ENCODE data around the gene ARCN1. TPM values are rescaled to one million over a fixed set of nuclear protein-coding genes. Genes with fewer than 3 reads are reported as not detected.

Gene ARCN1
- total RNA-seq, 1 experiment from 2014 or later = 122 TPM

GRCh38 chr11:118530180-118530682 is 42.0 kb upstream of the ARCN1 start:
- H3K9me3 ChIP-seq (ENCODE audit: low read length) = no peaks in the 10 kb centered on the region
- intact Hi-C loops (cut with micrococcal nuclease) = no loop called here
- TF ChIP-seq EZH2 (IDR thresholded peaks at IDR 0.05; ENCODE audit: low read length, unreplicated experiment) = no peak
- TF ChIP-seq EZH2phosphoT487 (IDR thresholded peaks at IDR 0.05; ENCODE audit: borderline replicate concordance, low read length) = no peak
- no peak for TF ChIP-seq CTCF (conservative IDR thresholded peaks at IDR 0.05; ENCODE audit: low read depth, low read length)
- ChIA-PET POLR2A (ENCODE audit: unreplicated experiment) (interaction anchor here (0.6 kb wide), 1 partner anchor 128 kb away, joined by 4 read pairs; no protein-coding TSS in a partner anchor), CTCF (no interaction called here)
- H3K79me2 ChIP-seq (ENCODE audit: low read length) = peaks cover 24% of the 10 kb centered on the region; the same call in 1 of the 2 replicates
- H3F3A ChIP-seq (ENCODE audit: low read length, unreplicated experiment) = no peaks in the 10 kb centered on the region
- H3K4me3 ChIP-seq (ENCODE audit: low read length) = peak overlapping the region; percentile 93
- H3K36me3 ChIP-seq (ENCODE audit: low read depth, low read length) = no peaks in the 10 kb centered on the region
- H3K9me2 ChIP-seq (replicated peaks; ENCODE audit: low read length) = no peaks in the 10 kb centered on the region
- DNase-seq = peak; percentile 48
- H3K4me2 ChIP-seq (ENCODE audit: low read length) = peak overlapping the region; percentile 94
- H3K27me3 ChIP-seq (ENCODE audit: low read length) = no peaks in the 10 kb centered on the region
- H2AFZ ChIP-seq (ENCODE audit: low read length) = peak overlapping the region; percentile 92
- BruUV-seq (replicated peaks) = TSS peak; percentile 48
- ATAC-seq = peak; percentile 18
- H3K9ac ChIP-seq (ENCODE audit: low read length) = peak overlapping the region; percentile 78
- peaks cover 18% of the 10 kb centered on the region for H3K4me1 ChIP-seq (ENCODE audit: insufficient read depth, low read length)
- H4K20me1 ChIP-seq (ENCODE audit: low read length) = no peaks in the 10 kb centered on the region
- H3K27ac ChIP-seq (ENCODE audit: low read length) = peak overlapping the region; percentile 4; the same call in 1 of the 2 replicates

- Histone ChIP-seq H3F3A (ENCODE audit: low read length, unreplicated experiment) (no peaks in the 10 kb centered on the region), H3K9me3 (ENCODE audit: low read length) (no peaks in the 10 kb centered on the region), H3K36me3 (ENCODE audit: low read depth, low read length) (no peaks in the 10 kb centered on the region), H3K27ac (ENCODE audit: low read length) (peak within 1 kb of the TSS; percentile 4; the same call in 1 of the 2 replicates), H3K4me3 (ENCODE audit: low read length) (peak within 1 kb of the TSS; percentile 93), H3K9ac (ENCODE audit: low read length) (peak within 1 kb of the TSS; percentile 78), H3K79me2 (ENCODE audit: low read length) (peaks cover 24% of the 10 kb centered on the region; the same call in 1 of the 2 replicates), H3K4me2 (ENCODE audit: low read length) (peak within 1 kb of the TSS; percentile 94), H4K20me1 (ENCODE audit: low read length) (no peaks in the 10 kb centered on the region), H3K27me3 (ENCODE audit: low read length) (no peaks in the 10 kb centered on the region), H3K4me1 (ENCODE audit: insufficient read depth, low read length) (peaks cover 18% of the 10 kb centered on the region), H3K9me2 (replicated peaks; ENCODE audit: low read length) (no peaks in the 10 kb centered on the region), H2AFZ (ENCODE audit: low read length) (peak within 1 kb of the TSS; percentile 92)
- TF ChIP-seq EZH2 (IDR thresholded peaks at IDR 0.05; ENCODE audit: low read length, unreplicated experiment) = no peak
- no peak for TF ChIP-seq EZH2phosphoT487 (IDR thresholded peaks at IDR 0.05; ENCODE audit: borderline replicate concordance, low read length)
- TF ChIP-seq CTCF (conservative IDR thresholded peaks at IDR 0.05; ENCODE audit: low read depth, low read length) = no peak
- CTCF ChIA-PET = no interaction called here
- BruUV-seq (replicated peaks) = no TSS peak
- DNase-seq = peak; percentile 79
- POLR2A ChIA-PET (ENCODE audit: unreplicated experiment) = interaction anchor here (0.6 kb wide), 1 partner anchor 128 kb away, joined by 4 read pairs; no protein-coding TSS in a partner anchor
- intact Hi-C loops (cut with micrococcal nuclease) = loop anchor here (1.0 kb wide), 1 partner anchor 35 kb away; no protein-coding TSS in a partner anchor
- peak; percentile 80 for ATAC-seq
Observed at GRCh38 chr11:118530683-118531596, 41.3 kb upstream of the ARCN1 start, which contains the start of gene TMEM25. TSS of gene TMEM25 (plus strand) at chr11:118531192. CDS start at chr11:118531802, 610 bp downstream.
